Stimulated activated CD8-positive, alpha-beta memory T cell treated with anti-CD3 and anti-CD28 coated beads, Interleukin-4, amount 100 ng/mL, for 1 hour (primary cell): ENCODE measurements around the gene WAC.
"Not testable (repeated sequence)": the region's sequence is repeated elsewhere in the genome, so short reads cannot be mapped to it uniquely, and the experiment has no call there.

Source experiments
- DNase-seq, 2 donors: peaks; one replicate each; pipeline ENCODE4 v3.0.0-alpha.2; 2020; ENCODE audit warnings: low read depth in 2 of 2, low spot score in 1 of 2

The WAC gene

GRCh38 chr10:28560617-28561016, 27.7 kb downstream of the WAC start:
- no peak for DNase-seq

- DNase-seq = no peak
These were observed 28.6 kb downstream of the WAC start for GRCh38 chr10:28561531-28561930.

GRCh38 chr10:28564905-28565304, 32.0 kb downstream of the WAC start:
- DNase-seq = no peak

- DNase-seq = no peak
These were observed 33.6 kb downstream of the WAC start for GRCh38 chr10:28566458-28567015.

- no peak for DNase-seq
These were observed 36.7 kb downstream of the WAC start for GRCh38 chr10:28569506-28570159.

GRCh38 chr10:28570598-28570997, 37.7 kb downstream of the WAC start:
- no peak for DNase-seq

GRCh38 chr10:28571265-28571664, 38.3 kb downstream of the WAC start:
- no peak for DNase-seq

- DNase-seq = not testable (repeated sequence)
These were observed 41.3 kb downstream of the WAC start for GRCh38 chr10:28574214-28574613.

GRCh38 chr10:28575852-28576251, 42.9 kb downstream of the WAC start:
- no peak for DNase-seq

- DNase-seq = no peak
These were observed 44.6 kb downstream of the WAC start for GRCh38 chr10:28577506-28577905.

GRCh38 chr10:28578454-28578853, 45.5 kb downstream of the WAC start:
- DNase-seq = no peak

GRCh38 chr10:28580825-28581224, 47.9 kb downstream of the WAC start:
- DNase-seq = no peak

- no peak for DNase-seq
These were observed 49.0 kb downstream of the WAC start for GRCh38 chr10:28581916-28582315.

GRCh38 chr10:28585076-28585475, 52.2 kb downstream of the WAC start:
- no peak for DNase-seq

- DNase-seq = no peak
These were observed 53.3 kb downstream of the WAC start for GRCh38 chr10:28586176-28586575.

GRCh38 chr10:28587270-28587969, 54.5 kb downstream of the WAC start:
- DNase-seq = no peak

- DNase-seq = no peak
These were observed 55.0 kb downstream of the WAC start for GRCh38 chr10:28587970-28588290.

- DNase-seq = no peak
These were observed 60.0 kb downstream of the WAC start for GRCh38 chr10:28592953-28593352.

- no peak for DNase-seq
These were observed 60.9 kb downstream of the WAC start for GRCh38 chr10:28593811-28594210.

GRCh38 chr10:28594406-28594805, 61.5 kb downstream of the WAC start:
- no peak for DNase-seq

- no peak for DNase-seq
These were observed 62.7 kb downstream of the WAC start for GRCh38 chr10:28595613-28596012.

- no peak for DNase-seq
These were observed 67.1 kb downstream of the WAC start for GRCh38 chr10:28600056-28600455.

- DNase-seq = no peak
These were observed 68.1 kb downstream of the WAC start for GRCh38 chr10:28601012-28601411.
